ENCODE results near the gene ARHGAP26. TPM values are rescaled to one million over a fixed set of nuclear protein-coding genes. Genes with fewer than 3 reads are reported as not detected.

Gene ARHGAP26
- total RNA-seq, 2 donors from 2014 or later = 27.5 to 80.7 TPM

DNA sequence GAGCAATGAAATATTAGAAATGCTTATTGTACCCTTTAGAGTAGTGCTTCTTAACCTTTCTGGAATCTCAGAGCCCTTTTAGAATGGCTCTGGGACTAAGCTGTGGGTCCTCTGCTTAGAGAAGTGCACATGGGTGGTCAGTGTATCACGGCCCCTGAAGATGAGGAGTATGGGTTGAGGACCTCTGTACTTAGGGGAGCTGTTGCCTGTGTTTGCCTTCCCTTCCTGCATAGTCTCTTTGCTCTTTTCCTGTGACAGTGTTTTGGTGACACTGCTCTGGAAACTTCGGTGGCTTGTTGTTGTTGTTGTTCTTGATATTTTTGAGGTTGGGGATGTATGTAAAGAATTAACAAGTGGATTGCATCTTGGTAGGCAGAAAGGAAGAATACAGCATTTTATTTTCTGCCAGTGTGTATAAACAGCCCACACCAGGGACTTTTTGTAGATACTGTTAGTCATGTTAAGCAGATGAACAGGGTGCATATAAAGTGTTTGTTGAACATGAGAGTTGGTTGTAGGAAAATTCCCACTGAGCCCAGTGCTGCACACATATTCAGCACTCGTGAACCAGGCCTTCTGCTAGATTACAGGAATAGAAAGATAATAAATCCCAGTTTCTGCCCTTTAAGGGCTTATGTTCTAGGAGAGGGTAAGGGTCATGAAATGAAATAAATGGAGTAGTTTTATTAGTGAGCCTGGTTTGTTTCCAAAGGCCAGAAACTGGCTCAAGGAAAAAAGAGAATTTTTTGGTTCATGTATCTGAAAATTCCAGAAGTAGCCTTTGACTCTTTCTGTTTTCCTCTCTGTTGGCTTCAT is 199.7 kb downstream of the ARHGAP26 start:
- no peak for DNase-seq (ENCODE audit: low spot score)
- H3K4me3 ChIP-seq = no peak overlapping the region
- TF ChIP-seq, protein P1, sequence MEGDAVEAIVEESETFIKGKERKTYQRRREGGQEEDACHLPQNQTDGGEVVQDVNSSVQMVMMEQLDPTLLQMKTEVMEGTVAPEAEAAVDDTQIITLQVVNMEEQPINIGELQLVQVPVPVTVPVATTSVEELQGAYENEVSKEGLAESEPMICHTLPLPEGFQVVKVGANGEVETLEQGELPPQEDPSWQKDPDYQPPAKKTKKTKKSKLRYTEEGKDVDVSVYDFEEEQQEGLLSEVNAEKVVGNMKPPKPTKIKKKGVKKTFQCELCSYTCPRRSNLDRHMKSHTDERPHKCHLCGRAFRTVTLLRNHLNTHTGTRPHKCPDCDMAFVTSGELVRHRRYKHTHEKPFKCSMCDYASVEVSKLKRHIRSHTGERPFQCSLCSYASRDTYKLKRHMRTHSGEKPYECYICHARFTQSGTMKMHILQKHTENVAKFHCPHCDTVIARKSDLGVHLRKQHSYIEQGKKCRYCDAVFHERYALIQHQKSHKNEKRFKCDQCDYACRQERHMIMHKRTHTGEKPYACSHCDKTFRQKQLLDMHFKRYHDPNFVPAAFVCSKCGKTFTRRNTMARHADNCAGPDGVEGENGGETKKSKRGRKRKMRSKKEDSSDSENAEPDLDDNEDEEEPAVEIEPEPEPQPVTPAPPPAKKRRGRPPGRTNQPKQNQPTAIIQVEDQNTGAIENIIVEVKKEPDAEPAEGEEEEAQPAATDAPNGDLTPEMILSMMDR (IDR thresholded peaks at IDR 0.05) = no peak
- H3K9me3 ChIP-seq = no peaks in the 10 kb centered on the region
- peaks cover 5 to 18% of the 10 kb centered on the region in 2 donors for H3K4me1 ChIP-seq (ENCODE audit: control insufficient read depth in 1 of 2, low read depth in 2 of 2)
- no peaks in the 10 kb centered on the region for H3K36me3 ChIP-seq
- no peaks in the 10 kb centered on the region for H3K27me3 ChIP-seq (replicated peaks; ENCODE audit: insufficient read depth)
- no peak for ATAC-seq (ENCODE audit: insufficient number of reproducible peaks, low FRiP score, low read depth)
- H3K27ac ChIP-seq = no peak overlapping the region

DNA sequence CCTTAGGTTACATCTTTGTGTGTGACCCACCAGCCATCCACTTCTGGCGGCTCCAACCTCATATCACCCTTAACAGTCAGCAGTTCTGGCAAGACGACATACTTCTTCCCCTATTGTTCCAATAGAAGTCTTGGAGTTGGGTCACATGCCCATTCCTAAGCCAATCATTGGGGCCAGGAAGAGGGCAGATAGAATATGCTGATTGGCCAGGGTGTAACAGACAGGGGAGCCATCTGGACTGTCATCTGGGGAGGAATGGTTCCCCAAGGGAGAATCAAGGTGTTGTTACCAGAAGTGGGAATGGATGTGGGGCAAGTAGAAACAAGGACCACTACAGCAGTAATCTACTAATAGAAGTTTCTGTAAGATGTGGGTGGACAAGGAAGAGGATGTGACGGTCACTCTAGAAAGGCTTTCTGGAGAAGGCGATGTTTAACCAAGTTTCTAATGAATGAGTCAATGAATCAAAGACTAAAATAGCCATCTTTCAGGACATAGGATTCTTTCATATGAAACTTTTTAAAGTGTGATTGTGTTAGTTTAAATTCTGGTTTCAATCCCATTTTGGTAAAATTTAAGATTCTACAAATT is 200.4 kb downstream of the ARHGAP26 start:
- Histone ChIP-seq H3K9me3 (no peaks in the 10 kb centered on the region), H3K36me3 (no peaks in the 10 kb centered on the region), H3K27ac (no peak overlapping the region), H3K4me3 (no peak overlapping the region), H3K27me3 (replicated peaks; ENCODE audit: insufficient read depth) (no peaks in the 10 kb centered on the region), H3K4me1 (ENCODE audit: control insufficient read depth in 1 of 2, low read depth in 2 of 2) (peaks cover 4 to 12% of the 10 kb centered on the region in 2 donors)
- TF ChIP-seq, protein P1 (IDR thresholded peaks at IDR 0.05) = no peak
- DNase-seq (ENCODE audit: low spot score) = no peak
- ATAC-seq (ENCODE audit: insufficient number of reproducible peaks, low FRiP score, low read depth) = no peak

DNA sequence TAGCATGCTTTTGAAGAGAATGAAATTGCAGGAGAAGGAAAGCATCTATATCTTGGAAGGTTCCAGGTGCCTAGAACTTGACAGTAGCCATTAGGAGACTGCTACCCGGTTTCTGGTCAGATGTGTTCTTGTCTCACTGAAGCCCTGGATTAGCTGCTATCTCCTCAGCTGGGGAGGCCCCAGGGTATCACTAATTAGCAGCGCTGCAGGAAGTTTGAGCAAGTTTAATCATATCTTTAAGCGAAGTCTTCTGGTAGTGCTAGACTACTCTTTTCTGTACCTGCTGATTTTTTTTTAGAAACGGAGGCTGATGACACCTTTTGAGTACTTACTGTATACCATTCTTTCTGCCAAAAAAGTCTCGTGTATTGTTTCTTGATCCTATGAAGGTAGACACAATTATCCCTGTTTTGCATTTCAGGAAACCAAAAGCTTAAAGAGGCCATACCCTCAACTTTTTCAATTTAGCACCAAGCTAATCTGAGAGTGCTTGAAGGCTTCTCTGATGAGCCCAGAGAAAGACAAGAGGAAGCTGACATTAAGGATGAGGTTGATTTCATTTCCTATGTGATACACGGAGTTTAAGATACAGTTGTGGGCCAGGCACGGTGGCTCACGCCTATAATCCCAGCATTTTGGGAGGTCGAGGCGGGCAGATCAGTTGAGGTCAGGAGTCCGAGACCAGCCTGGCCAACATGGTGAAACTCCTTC is 201.3 kb downstream of the ARHGAP26 start:
- no peaks in the 10 kb centered on the region for H3K9me3 ChIP-seq
- no peak for DNase-seq (ENCODE audit: low spot score)
- ATAC-seq (ENCODE audit: insufficient number of reproducible peaks, low FRiP score, low read depth) = no peak
- H3K27ac ChIP-seq = no peak overlapping the region
- peaks cover 2 to 5% of the 10 kb centered on the region in 2 donors for H3K4me1 ChIP-seq (ENCODE audit: control insufficient read depth in 1 of 2, low read depth in 2 of 2)
- no peaks in the 10 kb centered on the region for H3K27me3 ChIP-seq (replicated peaks; ENCODE audit: insufficient read depth)
- TF ChIP-seq, protein P1 (IDR thresholded peaks at IDR 0.05) = no peak
- H3K4me3 ChIP-seq = no peak overlapping the region
- H3K36me3 ChIP-seq = no peaks in the 10 kb centered on the region

DNA sequence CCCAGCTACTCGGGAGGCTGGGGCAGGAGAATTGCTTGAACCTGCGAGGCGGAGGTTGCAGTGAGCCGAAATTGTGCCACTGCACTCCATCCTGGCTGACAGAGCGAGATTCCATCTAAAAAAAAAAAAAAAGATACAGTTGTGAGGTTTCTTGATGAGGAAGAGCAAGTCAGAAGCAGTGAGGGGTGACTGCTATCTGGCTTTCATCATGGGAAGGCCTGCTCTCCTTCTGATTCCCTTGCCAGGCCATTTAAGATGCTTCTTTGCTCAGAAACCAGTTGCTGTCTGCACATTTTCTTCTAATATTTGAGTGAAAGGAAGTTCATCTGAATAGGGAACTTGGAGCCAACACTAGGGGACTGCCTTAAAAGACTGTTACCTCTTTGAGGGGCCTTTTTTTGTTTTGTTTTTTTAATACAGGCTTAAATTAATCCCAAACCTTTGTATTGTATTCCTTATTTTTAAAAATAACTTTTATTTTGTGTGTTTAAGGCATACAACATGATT is 201.9 kb downstream of the ARHGAP26 start:
- DNase-seq (ENCODE audit: low spot score) = no peak
- no peak for ATAC-seq (ENCODE audit: insufficient number of reproducible peaks, low FRiP score, low read depth)
- H3K4me1 ChIP-seq (ENCODE audit: control insufficient read depth in 1 of 2, low read depth in 2 of 2) = peaks cover 0 to 2% of the 10 kb centered on the region in 2 donors
- no peaks in the 10 kb centered on the region for H3K9me3 ChIP-seq
- TF ChIP-seq, protein P1 (IDR thresholded peaks at IDR 0.05) = no peak
- no peak overlapping the region for H3K27ac ChIP-seq
- H3K4me3 ChIP-seq = no peak overlapping the region
- no peaks in the 10 kb centered on the region for H3K36me3 ChIP-seq
- H3K27me3 ChIP-seq (replicated peaks; ENCODE audit: insufficient read depth) = no peaks in the 10 kb centered on the region

DNA sequence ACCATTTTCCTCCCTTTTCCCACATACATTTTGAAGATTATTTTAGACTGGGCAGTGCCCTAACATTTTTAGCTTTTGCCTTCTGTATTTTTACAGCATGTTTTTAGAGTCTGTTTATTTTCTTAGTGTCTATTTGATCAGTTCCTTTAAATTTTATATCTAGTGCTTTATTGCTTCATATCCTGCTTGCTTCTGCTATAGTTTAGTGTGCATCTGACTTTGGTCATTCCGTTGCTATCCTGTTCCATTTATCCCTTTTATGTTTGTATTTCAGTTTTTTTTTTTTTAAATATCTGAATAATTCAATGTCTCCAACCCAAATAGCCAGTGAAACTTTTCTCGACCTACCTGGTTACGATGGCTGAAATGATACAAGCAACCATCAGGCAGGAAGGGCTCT is 203.8 kb downstream of the ARHGAP26 start:
- Histone ChIP-seq H3K27me3 (replicated peaks; ENCODE audit: insufficient read depth) (no peaks in the 10 kb centered on the region), H3K27ac (no peak overlapping the region), H3K9me3 (no peaks in the 10 kb centered on the region), H3K4me1 (ENCODE audit: control insufficient read depth in 1 of 2, low read depth in 2 of 2) (peaks cover 0 to 2% of the 10 kb centered on the region in 2 donors), H3K4me3 (no peak overlapping the region), H3K36me3 (no peaks in the 10 kb centered on the region)
- ATAC-seq (ENCODE audit: insufficient number of reproducible peaks, low FRiP score, low read depth) (no peak), DNase-seq (ENCODE audit: low spot score) (no peak)
- TF ChIP-seq, protein P1 (IDR thresholded peaks at IDR 0.05) = no peak

All from thoracic aorta (tissue), 2 donors.